ENCODE results near the gene ATXN7. TPM values are rescaled to one million over a fixed set of nuclear protein-coding genes. Genes with fewer than 3 reads are reported as not detected.
A peak's percentile ranks its signal among the peaks of the same experiment; 100 is the strongest.

ATXN7 gene
- total RNA-seq, 1 donor from 2014 or later: 13.2 TPM

DNA sequence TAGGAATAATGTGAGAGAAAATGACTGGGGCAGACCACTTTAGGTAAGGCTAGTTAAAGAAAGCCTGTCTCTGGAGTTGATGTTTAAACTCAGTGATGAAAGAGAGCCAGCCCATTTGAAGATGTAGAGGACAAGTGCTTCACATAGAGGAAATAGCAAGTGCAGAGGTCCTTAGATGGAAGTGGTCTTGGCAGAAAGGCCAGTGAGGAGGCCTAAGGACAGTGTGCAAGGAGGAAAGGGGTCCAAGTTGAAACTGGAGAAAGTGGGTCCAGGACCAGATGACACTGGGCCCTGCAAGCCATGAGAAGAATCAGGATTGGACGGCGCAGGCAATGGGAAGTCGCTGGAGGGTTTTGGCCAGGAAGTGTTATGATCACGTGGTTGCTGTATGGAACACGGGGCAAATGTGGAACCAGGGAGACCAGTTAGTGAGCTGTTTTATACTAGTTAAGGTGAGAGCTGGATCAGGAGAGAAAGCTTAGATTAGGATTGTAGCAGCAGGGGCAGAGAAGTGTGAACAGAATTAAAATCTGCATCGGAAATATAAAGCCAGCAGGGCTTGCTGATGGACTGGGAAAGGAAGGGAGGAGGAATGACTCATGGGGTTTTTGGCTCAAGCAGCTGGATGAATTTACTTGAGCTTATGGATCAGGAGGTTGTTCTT, 96.5 kb downstream of the ATXN7 start:
- Histone ChIP-seq H3K27ac (peak overlapping the region; percentile 37 to 54), H3K36me3 (no peaks in the 10 kb centered on the region), H3K4me1 (peaks cover 2 to 22% of the 10 kb centered on the region in 2 donors), H3K9me3 (no peaks in the 10 kb centered on the region), H3K27me3 (no peaks in the 10 kb centered on the region), H3K4me3 (peak overlapping the region; percentile 42 to 61)
- peak in 1 of 2 donors; percentile 70 for DNase-seq (ENCODE audit: low spot score in 2 of 2)
- no peak for TF ChIP-seq CTCF (IDR thresholded peaks at IDR 0.05)
- intact Hi-C loops (cut with DNase I): loop anchor here (2.0 kb wide), 1 partner anchor 63 kb away; the partner anchor contains the start of gene PSMD6

- TF ChIP-seq CTCF (IDR thresholded peaks at IDR 0.05): peak; percentile 37 to 58 (median 42)
- no peaks in the 10 kb centered on the region for H3K36me3 ChIP-seq
- intact Hi-C loops (cut with DNase I): loop anchor here (1.0 to 2.0 kb wide), 3 partner anchors 13 to 61 kb away; partner anchors contain the start of gene PSMD6
- no peak for DNase-seq (ENCODE audit: low spot score in 2 of 2)
- no peaks in the 10 kb centered on the region for H3K9me3 ChIP-seq
- no peaks in the 10 kb centered on the region for H3K27me3 ChIP-seq
- H3K27ac ChIP-seq: no peak overlapping the region
- peaks cover 3 to 27% of the 10 kb centered on the region in 2 donors for H3K4me1 ChIP-seq
- no peak overlapping the region for H3K4me3 ChIP-seq
Measured at GRCh38 chr3:63961891-63962290, 98.2 kb downstream of the ATXN7 start.

GRCh38 chr3:63963496-63963895, 99.8 kb downstream of the ATXN7 start:
- Histone ChIP-seq H3K4me3 (no peak overlapping the region), H3K4me1 (peaks cover 3 to 33% of the 10 kb centered on the region in 2 donors), H3K36me3 (no peaks in the 10 kb centered on the region), H3K9me3 (no peaks in the 10 kb centered on the region), H3K27ac (no peak overlapping the region), H3K27me3 (no peaks in the 10 kb centered on the region)
- no peak for DNase-seq (ENCODE audit: low spot score in 2 of 2)
- TF ChIP-seq CTCF (IDR thresholded peaks at IDR 0.05): no peak
- intact Hi-C loops (cut with DNase I): loop anchor here (2.0 kb wide), 1 partner anchor 29 kb away; no protein-coding TSS in a partner anchor

- Histone ChIP-seq H3K4me3 (no peak overlapping the region), H3K36me3 (no peaks in the 10 kb centered on the region), H3K4me1 (peaks cover 3 to 33% of the 10 kb centered on the region in 2 donors), H3K27me3 (no peaks in the 10 kb centered on the region), H3K9me3 (no peaks in the 10 kb centered on the region), H3K27ac (peak overlapping the region in 1 of 2 donors; percentile 11)
- no peak for TF ChIP-seq CTCF (IDR thresholded peaks at IDR 0.05)
- intact Hi-C loops (cut with DNase I): no loop called here
- DNase-seq (ENCODE audit: low spot score in 2 of 2): no peak
Measured at GRCh38 chr3:63964681-63965485, 101.2 kb downstream of the ATXN7 start.

GRCh38 chr3:63966007-63966406, 102.3 kb downstream of the ATXN7 start:
- Histone ChIP-seq H3K36me3 (no peaks in the 10 kb centered on the region), H3K4me1 (peaks cover 3 to 37% of the 10 kb centered on the region in 2 donors), H3K27ac (no peak overlapping the region), H3K27me3 (no peaks in the 10 kb centered on the region), H3K4me3 (no peak overlapping the region), H3K9me3 (no peaks in the 10 kb centered on the region)
- no peak for TF ChIP-seq CTCF (IDR thresholded peaks at IDR 0.05)
- DNase-seq (ENCODE audit: low spot score in 2 of 2): no peak
- intact Hi-C loops (cut with DNase I): no loop called here

Data from ascending aorta (tissue), 2 donors.